AG04449 (cell line): Measurements from ENCODE around the gene ACTR6.

Source experiments
- CTCF ChIA-PET: fragments of 350-600 bp; formaldehyde crosslinking; extraction: SDS; loops from one replicate; lab custom pipeline; 2021; ENCODE audit warnings: antibody characterized with exemption; lab: Yijun Ruan, JAX
- POLR2A ChIA-PET: fragments of 400-600, 350-600 bp; formaldehyde crosslinking; extraction: SDS; loops from one replicate; lab custom pipeline; 2020; ENCODE audit warnings: antibody characterized with exemption, inconsistent platforms; lab: Yijun Ruan, JAX
- DNase-seq: peaks from one replicate; pipeline ENCODE4 v3.0.0-alpha.2; 2010; ENCODE audit warnings: low read depth, low spot score
- H3K4me3 ChIP-seq: 2 replicates; pipeline ENCODE4 v1.5.1; 2011; ENCODE audit warnings: low read depth, mild to moderate bottlenecking, control low read depth, low read length
- CTCF ChIP-seq: IDR thresholded peaks from one replicate; pipeline ENCODE4 v1.5.1; 2011; ENCODE audit warnings: mild to moderate bottlenecking, moderate library complexity, low read length, control low read depth, inconsistent platforms; ENCODE audit not compliant: insufficient read depth; ENCODE audit errors: missing control alignments

Gene ACTR6

GRCh38 chr12:100238801-100239200 lies 38.2 kb downstream of the ACTR6 start:
- ChIA-PET POLR2A (no interaction called here), CTCF (interaction anchor here (0.9 kb wide), 1 partner anchor 317 kb away, joined by 5 read pairs; no protein-coding TSS in a partner anchor)
- DNase-seq, result no peak
- no peak overlapping the region for H3K4me3 ChIP-seq
- TF ChIP-seq CTCF, result no peak

- no peak overlapping the region for H3K4me3 ChIP-seq
- DNase-seq, result no peak
- POLR2A ChIA-PET, result no interaction called here
- CTCF ChIA-PET, result interaction anchor here (0.9 kb wide), 1 partner anchor 316 kb away, joined by 5 read pairs; no protein-coding TSS in a partner anchor
- TF ChIP-seq CTCF, result no peak
These were observed 39.0 kb downstream of the ACTR6 start for GRCh38 chr12:100239589-100239988.

GRCh38 chr12:100243137-100243536 lies 42.5 kb downstream of the ACTR6 start:
- no peak overlapping the region for H3K4me3 ChIP-seq
- CTCF ChIA-PET, result interaction anchor here (0.7 kb wide), 1 partner anchor 8 kb away, joined by 4 read pairs; no protein-coding TSS in a partner anchor
- POLR2A ChIA-PET, result no interaction called here
- no peak for TF ChIP-seq CTCF
- no peak for DNase-seq

GRCh38 chr12:100247765-100248164 lies 47.1 kb downstream of the ACTR6 start:
- TF ChIP-seq CTCF, result no peak
- ChIA-PET POLR2A (no interaction called here), CTCF (interaction anchor here (4.0 kb wide), 1 partner anchor 13 kb away, joined by 30 read pairs; no protein-coding TSS in a partner anchor)
- H3K4me3 ChIP-seq, result no peak overlapping the region
- DNase-seq, result no peak

DNA sequence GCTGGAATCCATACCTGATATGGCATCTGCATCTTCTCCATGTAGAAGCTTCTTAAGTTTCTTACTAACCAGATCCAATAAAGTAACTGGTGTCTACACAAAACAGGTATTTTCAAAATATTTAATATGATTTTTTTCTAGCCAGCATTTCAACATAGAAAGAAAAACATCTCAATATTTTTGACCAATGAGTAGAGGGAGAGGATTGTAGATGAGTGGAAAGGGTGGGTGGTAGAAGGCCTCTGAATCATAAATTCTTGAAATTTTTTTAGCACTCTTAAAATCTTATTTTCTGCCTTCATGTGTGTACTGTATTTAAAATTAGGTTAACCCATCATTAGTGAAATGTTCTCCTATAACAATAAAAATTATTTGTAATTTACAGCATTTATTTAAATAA lies 48.3 kb downstream of the ACTR6 start:
- TF ChIP-seq CTCF, result no peak
- POLR2A ChIA-PET, result no interaction called here
- no peak for DNase-seq
- H3K4me3 ChIP-seq, result no peak overlapping the region
- CTCF ChIA-PET, result interaction anchor here (0.9 to 1.1 kb wide), 2 partner anchors 14 to 31 kb away, joined by 3 to 4 read pairs; no protein-coding TSS in a partner anchor

DNA sequence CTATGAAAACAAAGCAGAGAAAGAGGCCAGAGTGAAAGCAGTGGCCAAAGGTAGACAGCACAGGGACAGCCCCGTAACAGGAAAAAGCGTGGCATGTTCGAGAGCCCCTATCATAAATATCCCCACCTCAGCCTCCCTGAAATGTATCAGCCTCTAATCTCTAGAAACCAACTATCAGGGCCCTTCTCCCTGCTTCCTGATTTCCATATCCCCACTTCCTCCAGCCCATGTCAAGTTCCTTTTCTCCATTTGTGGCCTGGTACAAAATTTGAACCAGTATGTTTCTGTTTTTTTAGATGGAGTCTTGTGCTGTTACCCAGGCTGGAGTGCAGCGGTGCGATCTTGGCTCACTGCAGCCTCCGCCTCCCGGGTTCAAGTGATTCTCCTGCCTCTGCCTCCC lies 49.3 kb downstream of the ACTR6 start:
- no peak for TF ChIP-seq CTCF
- ChIA-PET POLR2A (no interaction called here), CTCF (no interaction called here)
- no peak overlapping the region for H3K4me3 ChIP-seq
- DNase-seq, result no peak
